Measurements from ENCODE around the gene ENGASE.

ENGASE gene

GRCh38 chr17:79054200-79054960 is 20.2 kb upstream of the ENGASE start:
- no peaks in the 10 kb centered on the region for H3K27me3 ChIP-seq
- no peak for TF ChIP-seq Cebpa-rat (IDR thresholded peaks at IDR 0.05)

GRCh38 chr17:79055197-79055596 is 19.4 kb upstream of the ENGASE start:
- peaks cover 0 to 36% (median 20%) of the 10 kb centered on the region in 10 experiments; a peak in 17 of 20 replicates for H3K4me1 ChIP-seq
- no peaks in the 10 kb centered on the region for H3K27me3 ChIP-seq
- H3K36me3 ChIP-seq, result no peaks in the 10 kb centered on the region
- peaks cover 14 to 33% (median 21%) of the 10 kb centered on the region in 11 experiments; a peak in 20 of 22 replicates for H3K9me3 ChIP-seq (replicated peaks in 1 of 11)
- H3K4me2 ChIP-seq, result no peak overlapping the region
- H3K4me3 ChIP-seq, result no peak overlapping the region
- no peak overlapping the region for H3K27ac ChIP-seq
- no peaks in the 10 kb centered on the region for H4K20me1 ChIP-seq
- TF ChIP-seq Cebpa-rat (IDR thresholded peaks at IDR 0.05), result no peak
- H3K9ac ChIP-seq, result no peak overlapping the region

More at GRCh38 chr17:79054200-79054960, 20.2 kb upstream of the ENGASE start:
- Histone ChIP-seq H3K4me3 (no peak overlapping the region), H3K9me3 (replicated peaks in 1 of 11) (peaks cover 14 to 33% (median 21%) of the 10 kb centered on the region in 11 experiments; a peak in 20 of 22 replicates), H3K4me2 (no peak overlapping the region), H3K36me3 (no peaks in the 10 kb centered on the region), H3K9ac (no peak overlapping the region), H4K20me1 (no peaks in the 10 kb centered on the region), H3K4me1 (peaks cover 7 to 34% (median 25%) of the 10 kb centered on the region in 10 experiments), H3K27ac (no peak overlapping the region)

GRCh38 chr17:79057737-79058385 is 16.8 kb upstream of the ENGASE start:
- peaks cover 0 to 34% (median 19%) of the 10 kb centered on the region in 10 experiments; a peak in 17 of 20 replicates for H3K4me1 ChIP-seq
- H3K27ac ChIP-seq, result peak overlapping the region in 4 of 11 experiments; percentile 54 to 69 (median 63); a peak in 8 of 22 replicates
- H3K27me3 ChIP-seq, result no peaks in the 10 kb centered on the region
- no peak overlapping the region for H3K4me3 ChIP-seq
- no peak for TF ChIP-seq Cebpa-rat (IDR thresholded peaks at IDR 0.05)
- H3K36me3 ChIP-seq, result no peaks in the 10 kb centered on the region
- H3K9me3 ChIP-seq (replicated peaks in 1 of 11), result peaks cover 14 to 33% (median 21%) of the 10 kb centered on the region in 11 experiments; a peak in 20 of 22 replicates
- H4K20me1 ChIP-seq, result no peaks in the 10 kb centered on the region
- H3K9ac ChIP-seq, result peak overlapping the region in 1 of 11 experiments; percentile 39; a peak in 1 of 22 replicates
- peak overlapping the region in 8 of 11 experiments; percentile 14 to 79 (median 70); a peak in 12 of 22 replicates for H3K4me2 ChIP-seq

- Histone ChIP-seq H3K4me2 (no peak overlapping the region), H3K27me3 (no peaks in the 10 kb centered on the region), H3K9ac (no peak overlapping the region), H3K27ac (no peak overlapping the region), H4K20me1 (no peaks in the 10 kb centered on the region), H3K9me3 (replicated peaks in 1 of 11) (peaks cover 0 to 7% (median 0%) of the 10 kb centered on the region in 11 experiments; a peak in 1 of 22 replicates), H3K4me1 (peaks cover 6 to 22% (median 18%) of the 10 kb centered on the region in 10 experiments), H3K4me3 (no peak overlapping the region), H3K36me3 (no peaks in the 10 kb centered on the region)
- TF ChIP-seq Cebpa-rat (IDR thresholded peaks at IDR 0.05), result no peak
Observed at GRCh38 chr17:79062691-79063090, 11.9 kb upstream of the ENGASE start.

- peak overlapping the region in 3 of 11 experiments; percentile 17 to 34 (median 28); a peak in 7 of 22 replicates for H3K4me2 ChIP-seq
- peaks cover 0 to 14% (median 8%) of the 10 kb centered on the region in 10 experiments; a peak in 18 of 20 replicates for H3K4me1 ChIP-seq
- TF ChIP-seq Cebpa-rat (IDR thresholded peaks at IDR 0.05), result no peak
- no peaks in the 10 kb centered on the region for H3K36me3 ChIP-seq
- no peaks in the 10 kb centered on the region for H3K9me3 ChIP-seq (replicated peaks in 1 of 11)
- no peaks in the 10 kb centered on the region for H4K20me1 ChIP-seq
- H3K27me3 ChIP-seq, result no peaks in the 10 kb centered on the region
- H3K27ac ChIP-seq, result no peak overlapping the region
- H3K4me3 ChIP-seq, result no peak overlapping the region
- no peak overlapping the region for H3K9ac ChIP-seq
Observed at GRCh38 chr17:79064026-79064425, 10.6 kb upstream of the ENGASE start.

GRCh38 chr17:79065105-79065670 is 9.4 kb upstream of the ENGASE start:
- H3K27me3 ChIP-seq, result no peaks in the 10 kb centered on the region
- peaks cover 0 to 10% (median 1%) of the 10 kb centered on the region in 10 experiments; a peak in 8 of 20 replicates for H3K4me1 ChIP-seq
- H3K4me3 ChIP-seq, result no peak overlapping the region
- H3K27ac ChIP-seq, result no peak overlapping the region
- H3K9me3 ChIP-seq (replicated peaks in 1 of 11), result no peaks in the 10 kb centered on the region
- no peaks in the 10 kb centered on the region for H4K20me1 ChIP-seq
- H3K9ac ChIP-seq, result no peak overlapping the region
- H3K36me3 ChIP-seq, result no peaks in the 10 kb centered on the region
- no peak overlapping the region for H3K4me2 ChIP-seq
- TF ChIP-seq Cebpa-rat (IDR thresholded peaks at IDR 0.05), result no peak

GRCh38 chr17:79066963-79067362 is 7.7 kb upstream of the ENGASE start:
- Histone ChIP-seq H3K27ac (no peak overlapping the region), H4K20me1 (no peaks in the 10 kb centered on the region), H3K9me3 (replicated peaks in 1 of 11) (no peaks in the 10 kb centered on the region), H3K9ac (no peak overlapping the region), H3K4me3 (no peak overlapping the region), H3K27me3 (no peaks in the 10 kb centered on the region), H3K4me1 (peaks cover 0 to 10% (median 1%) of the 10 kb centered on the region in 10 experiments; a peak in 8 of 20 replicates), H3K4me2 (no peak overlapping the region), H3K36me3 (no peaks in the 10 kb centered on the region)
- no peak for TF ChIP-seq Cebpa-rat (IDR thresholded peaks at IDR 0.05)

GRCh38 chr17:79070266-79070880 is 4.3 kb upstream of the ENGASE start:
- H3K9me3 ChIP-seq (replicated peaks in 1 of 11), result no peaks in the 10 kb centered on the region

More at GRCh38 chr17:79070266-79070880, 4.3 kb upstream of the ENGASE start:
- 0 out of 22 replicates have a peak, but pooled peaks cover 0 to under 1% (median 0%) of the 10 kb centered on the region in 11 experiments for H4K20me1 ChIP-seq
- H3K4me2 ChIP-seq, result no peak overlapping the region
- H3K27ac ChIP-seq, result no peak overlapping the region
- H3K9ac ChIP-seq, result no peak overlapping the region
- peaks cover 7 to 14% (median 11%) of the 10 kb centered on the region in 10 experiments for H3K4me1 ChIP-seq
- H3K4me3 ChIP-seq, result no peak overlapping the region
- H3K27me3 ChIP-seq, result no peaks in the 10 kb centered on the region
- no peaks in the 10 kb centered on the region for H3K36me3 ChIP-seq
- TF ChIP-seq Cebpa-rat (IDR thresholded peaks at IDR 0.05), result no peak

All from BLaER1 treated with 17β-estradiol and CSF1 and Interleukin-3, amounts not matched to agents 10 nM and 100 nM (cell line).